Measurements from ENCODE around the gene CDCP2.
A peak's percentile ranks its signal among the peaks of the same experiment; 100 is the strongest.

Gene CDCP2

DNA sequence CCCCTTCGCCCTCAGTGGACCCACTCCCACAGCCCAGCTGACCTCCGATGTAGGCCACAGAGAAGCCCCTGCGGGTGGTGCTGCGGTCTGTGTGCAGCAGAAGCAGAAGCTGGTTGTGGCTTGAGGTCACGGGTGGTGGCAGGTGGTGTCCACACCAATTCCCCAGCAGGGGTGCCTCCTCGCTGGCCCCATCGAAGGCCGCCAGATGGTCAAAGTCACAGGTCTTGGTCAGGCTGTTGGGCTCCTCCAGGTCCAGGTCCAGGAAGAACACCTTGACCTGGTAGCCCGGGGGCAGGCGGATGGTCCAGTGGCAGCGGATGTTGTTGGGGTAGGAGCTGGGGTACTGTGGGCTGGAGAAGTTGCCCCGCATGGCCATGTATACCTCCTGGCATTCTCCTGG lies 13.1 kb downstream of the CDCP2 start:
- Histone ChIP-seq H2AFZ (ENCODE audit: low read depth, low read length) (no peak overlapping the region), H3K9me3 (ENCODE audit: low read length) (no peaks in the 10 kb centered on the region), H3K36me3 (ENCODE audit: insufficient read depth, low read length) (no peaks in the 10 kb centered on the region), H3K27me3 (ENCODE audit: insufficient read depth, low read length) (no peaks in the 10 kb centered on the region), H3K4me3 (ENCODE audit: low read length) (no peak overlapping the region), H3K4me1 (ENCODE audit: insufficient read depth, low read length) (peaks cover 33% of the 10 kb centered on the region)

DNA sequence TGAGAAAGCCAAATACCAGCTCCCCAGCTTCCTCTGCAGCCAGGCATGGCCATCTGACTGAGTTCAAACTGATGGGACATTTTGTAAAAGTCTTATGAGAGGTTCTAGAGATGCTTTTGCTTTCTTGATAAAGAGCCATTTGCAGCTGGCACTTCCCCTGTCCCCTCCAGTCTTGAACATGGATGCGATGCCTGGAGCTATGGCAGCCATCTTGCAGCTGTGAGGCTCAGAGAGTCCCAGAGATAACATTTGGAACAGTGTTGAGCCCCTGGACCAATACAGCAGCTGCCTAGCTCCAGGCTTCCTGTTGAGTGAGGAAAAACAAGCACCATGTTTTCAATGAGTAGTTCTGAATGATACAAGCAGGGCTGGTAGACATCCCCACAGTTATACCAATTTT lies 13.8 kb downstream of the CDCP2 start:
- Histone ChIP-seq H3K36me3 (ENCODE audit: insufficient read depth, low read length) (no peaks in the 10 kb centered on the region), H3K27me3 (ENCODE audit: insufficient read depth, low read length) (no peaks in the 10 kb centered on the region), H3K4me3 (ENCODE audit: low read length) (no peak overlapping the region), H3K9me3 (ENCODE audit: low read length) (no peaks in the 10 kb centered on the region), H2AFZ (ENCODE audit: low read depth, low read length) (no peak overlapping the region), H3K4me1 (ENCODE audit: insufficient read depth, low read length) (peaks cover 33% of the 10 kb centered on the region)

DNA sequence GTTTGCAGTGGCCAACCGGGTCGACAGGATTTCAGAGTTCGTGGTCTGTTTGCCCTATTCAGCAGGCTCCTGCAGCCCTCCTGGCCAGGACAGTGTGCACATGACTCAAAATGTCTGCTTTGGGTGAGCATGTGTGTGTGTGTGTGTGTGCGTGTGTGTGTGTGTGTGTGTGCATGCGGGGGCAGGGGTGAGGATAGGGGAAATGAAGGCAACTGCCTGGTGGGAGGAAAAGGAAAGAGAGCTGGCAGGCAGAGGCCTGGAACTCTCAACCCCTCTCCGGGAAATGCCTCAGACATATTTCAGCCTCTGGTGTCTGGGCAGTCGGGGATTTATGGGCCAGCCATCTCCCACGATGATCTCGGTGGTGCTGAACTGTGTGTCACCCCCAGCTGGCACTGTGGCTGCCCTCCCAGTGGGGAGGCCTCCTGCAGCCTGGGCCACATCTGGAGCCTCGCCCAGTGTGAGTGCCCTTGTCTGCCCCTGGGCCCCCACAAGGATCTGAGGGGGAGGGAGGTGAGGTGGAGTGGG lies 15.2 kb downstream of the CDCP2 start:
- H2AFZ ChIP-seq (ENCODE audit: low read depth, low read length) = no peak overlapping the region
- no peaks in the 10 kb centered on the region for H3K9me3 ChIP-seq (ENCODE audit: low read length)
- no peak overlapping the region for H3K4me3 ChIP-seq (ENCODE audit: low read length)
- H3K4me1 ChIP-seq (ENCODE audit: insufficient read depth, low read length) = peaks cover 33% of the 10 kb centered on the region
- H3K27me3 ChIP-seq (ENCODE audit: insufficient read depth, low read length) = no peaks in the 10 kb centered on the region
- H3K36me3 ChIP-seq (ENCODE audit: insufficient read depth, low read length) = no peaks in the 10 kb centered on the region

- Histone ChIP-seq H3K9me3 (ENCODE audit: low read length) (no peaks in the 10 kb centered on the region), H2AFZ (ENCODE audit: low read depth, low read length) (no peak overlapping the region), H3K4me3 (ENCODE audit: low read length) (no peak overlapping the region), H3K36me3 (ENCODE audit: insufficient read depth, low read length) (no peaks in the 10 kb centered on the region), H3K4me1 (ENCODE audit: insufficient read depth, low read length) (peaks cover 33% of the 10 kb centered on the region), H3K27me3 (ENCODE audit: insufficient read depth, low read length) (no peaks in the 10 kb centered on the region)
Measured at GRCh38 chr1:54136963-54137533, 15.8 kb downstream of the CDCP2 start.

DNA sequence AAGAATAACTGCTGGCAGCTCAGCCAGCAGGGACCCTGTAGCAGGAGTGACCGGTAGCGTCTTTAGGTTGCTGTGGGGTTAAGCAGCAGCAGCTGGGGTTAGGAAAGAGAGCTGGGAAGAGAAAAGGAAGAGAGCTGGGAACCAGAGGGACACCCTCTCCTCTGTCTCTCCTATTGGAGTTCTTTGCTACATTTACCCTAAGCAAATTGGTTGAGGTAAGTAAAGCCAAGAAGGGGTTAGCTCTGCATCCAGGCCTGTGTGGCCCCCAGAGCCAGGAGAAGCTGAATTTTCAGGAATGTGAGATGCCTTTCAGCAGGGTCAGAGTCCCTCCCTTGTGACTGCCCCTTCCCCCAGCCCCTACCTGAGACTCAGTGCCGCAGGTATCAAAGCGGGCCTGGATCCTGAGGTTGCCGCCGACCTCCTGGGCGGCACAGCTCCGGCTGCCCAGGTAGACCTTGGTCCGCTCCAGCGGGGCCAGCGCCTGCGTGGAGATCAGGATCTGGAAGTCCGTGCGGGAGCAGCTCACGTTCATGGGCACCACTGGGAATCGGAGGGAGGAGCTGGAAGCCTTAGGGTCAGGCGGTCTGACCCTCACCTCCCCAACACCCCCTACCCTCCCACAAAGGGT lies 16.4 kb downstream of the CDCP2 start:
- Histone ChIP-seq H3K36me3 (ENCODE audit: insufficient read depth, low read length) (no peaks in the 10 kb centered on the region), H3K27me3 (ENCODE audit: insufficient read depth, low read length) (no peaks in the 10 kb centered on the region), H3K4me3 (ENCODE audit: low read length) (no peak overlapping the region), H3K9me3 (ENCODE audit: low read length) (no peaks in the 10 kb centered on the region), H2AFZ (ENCODE audit: low read depth, low read length) (no peak overlapping the region), H3K4me1 (ENCODE audit: insufficient read depth, low read length) (peaks cover 33% of the 10 kb centered on the region)

DNA sequence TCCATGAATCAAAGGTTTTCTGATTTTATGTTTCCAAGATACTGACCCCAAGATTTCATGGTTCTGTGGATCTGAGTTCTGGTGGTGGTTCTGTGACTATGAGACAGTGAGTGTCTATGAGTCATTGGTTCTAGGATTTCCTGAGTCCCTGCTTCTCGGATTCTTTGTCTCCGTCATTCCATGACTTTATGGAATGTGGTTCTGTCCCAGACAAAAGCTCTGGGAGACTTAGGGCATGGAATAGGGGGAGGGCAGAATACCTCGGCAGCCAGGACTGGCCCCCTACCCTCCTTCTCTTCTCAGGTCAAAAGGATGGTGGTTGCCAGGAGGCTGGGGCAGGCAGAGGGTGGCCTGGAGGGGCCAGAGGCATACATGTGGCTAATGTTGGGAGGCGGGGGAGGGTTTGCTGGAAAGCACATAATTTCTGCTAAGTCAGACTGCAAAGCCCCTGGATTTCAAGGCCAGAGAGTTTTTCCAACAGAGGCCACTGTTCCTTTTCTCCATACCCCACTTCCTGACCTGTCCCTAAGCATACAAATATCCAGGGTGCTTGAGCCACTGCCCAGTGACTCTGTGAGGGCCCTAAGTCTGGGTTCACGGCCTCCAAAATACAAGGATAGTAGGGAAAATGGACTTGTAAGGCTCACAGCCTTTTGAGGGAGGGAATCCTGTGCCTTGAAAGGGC lies 17.2 kb downstream of the CDCP2 start:
- Histone ChIP-seq H3K4me1 (ENCODE audit: insufficient read depth, low read length) (peaks cover 33% of the 10 kb centered on the region), H3K4me3 (ENCODE audit: low read length) (no peak overlapping the region), H3K36me3 (ENCODE audit: insufficient read depth, low read length) (no peaks in the 10 kb centered on the region), H3K9me3 (ENCODE audit: low read length) (no peaks in the 10 kb centered on the region), H2AFZ (ENCODE audit: low read depth, low read length) (peak overlapping the region; percentile 52), H3K27me3 (ENCODE audit: insufficient read depth, low read length) (no peaks in the 10 kb centered on the region)

- peaks cover 33% of the 10 kb centered on the region for H3K4me1 ChIP-seq (ENCODE audit: insufficient read depth, low read length)
- no peaks in the 10 kb centered on the region for H3K9me3 ChIP-seq (ENCODE audit: low read length)
- H3K27me3 ChIP-seq (ENCODE audit: insufficient read depth, low read length) = no peaks in the 10 kb centered on the region
- no peak overlapping the region for H2AFZ ChIP-seq (ENCODE audit: low read depth, low read length)
- no peak overlapping the region for H3K4me3 ChIP-seq (ENCODE audit: low read length)
- no peaks in the 10 kb centered on the region for H3K36me3 ChIP-seq (ENCODE audit: insufficient read depth, low read length)
Measured at GRCh38 chr1:54134295-54134694, 18.5 kb downstream of the CDCP2 start.

- Histone ChIP-seq H3K36me3 (ENCODE audit: insufficient read depth, low read length) (no peaks in the 10 kb centered on the region), H3K9me3 (ENCODE audit: low read length) (no peaks in the 10 kb centered on the region), H3K4me1 (ENCODE audit: insufficient read depth, low read length) (peaks cover 27% of the 10 kb centered on the region), H3K27me3 (ENCODE audit: insufficient read depth, low read length) (no peaks in the 10 kb centered on the region), H2AFZ (ENCODE audit: low read depth, low read length) (no peak overlapping the region), H3K4me3 (ENCODE audit: low read length) (no peak overlapping the region)
Measured at GRCh38 chr1:54132495-54132894, 20.3 kb downstream of the CDCP2 start.

GRCh38 chr1:54131419-54131818 lies 21.4 kb downstream of the CDCP2 start:
- Histone ChIP-seq H3K27me3 (ENCODE audit: insufficient read depth, low read length) (no peaks in the 10 kb centered on the region), H3K4me1 (ENCODE audit: insufficient read depth, low read length) (peaks cover 17% of the 10 kb centered on the region), H3K4me3 (ENCODE audit: low read length) (no peak overlapping the region), H2AFZ (ENCODE audit: low read depth, low read length) (no peak overlapping the region), H3K36me3 (ENCODE audit: insufficient read depth, low read length) (no peaks in the 10 kb centered on the region), H3K9me3 (ENCODE audit: low read length) (no peaks in the 10 kb centered on the region)

- Histone ChIP-seq H3K9me3 (ENCODE audit: low read length) (no peaks in the 10 kb centered on the region), H3K4me3 (ENCODE audit: low read length) (no peak overlapping the region), H2AFZ (ENCODE audit: low read depth, low read length) (no peak overlapping the region), H3K27me3 (ENCODE audit: insufficient read depth, low read length) (no peaks in the 10 kb centered on the region), H3K36me3 (ENCODE audit: insufficient read depth, low read length) (no peaks in the 10 kb centered on the region), H3K4me1 (ENCODE audit: insufficient read depth, low read length) (peaks cover 1% of the 10 kb centered on the region)
Measured at GRCh38 chr1:54129858-54130257, 22.9 kb downstream of the CDCP2 start.

- H3K4me1 ChIP-seq (ENCODE audit: insufficient read depth, low read length) = no peaks in the 10 kb centered on the region
- no peaks in the 10 kb centered on the region for H3K9me3 ChIP-seq (ENCODE audit: low read length)
- no peak overlapping the region for H3K4me3 ChIP-seq (ENCODE audit: low read length)
- H3K36me3 ChIP-seq (ENCODE audit: insufficient read depth, low read length) = no peaks in the 10 kb centered on the region
- H3K27me3 ChIP-seq (ENCODE audit: insufficient read depth, low read length) = peaks cover 2% of the 10 kb centered on the region
- no peak overlapping the region for H2AFZ ChIP-seq (ENCODE audit: low read depth, low read length)
Measured at GRCh38 chr1:54127594-54128300, 25.1 kb downstream of the CDCP2 start.

GRCh38 chr1:54126271-54126815 lies 26.5 kb downstream of the CDCP2 start:
- Histone ChIP-seq H3K4me3 (ENCODE audit: low read length) (no peak overlapping the region), H3K4me1 (ENCODE audit: insufficient read depth, low read length) (peaks cover 8% of the 10 kb centered on the region), H3K27me3 (ENCODE audit: insufficient read depth, low read length) (peaks cover 10% of the 10 kb centered on the region), H3K9me3 (ENCODE audit: low read length) (no peaks in the 10 kb centered on the region), H3K36me3 (ENCODE audit: insufficient read depth, low read length) (no peaks in the 10 kb centered on the region), H2AFZ (ENCODE audit: low read depth, low read length) (no peak overlapping the region)

Measured in neuron (in vitro differentiated cells).